BLaER1 treated with 17β-estradiol and CSF1 and Interleukin-3, amounts not matched to agents 10 nM and 100 nM (cell line): ENCODE results near the gene ZBTB48.

Source experiments
- H3K27ac ChIP-seq, 11 experiments: shearing (Covaris generic); formaldehyde crosslinking; 2 replicates each; pipeline ENCODE4 v1.8.1; 2022
- H3K27me3 ChIP-seq, 11 experiments: shearing (Covaris generic); formaldehyde crosslinking; 2 replicates each; pipeline ENCODE4 v1.8.1; 2022
- H3K36me3 ChIP-seq, 11 experiments: shearing (Covaris generic); formaldehyde crosslinking; 2 replicates each; pipeline ENCODE4 v1.8.1; 2022
- H3K4me1 ChIP-seq, 10 experiments: shearing (Covaris generic); formaldehyde crosslinking; 2 replicates each; pipeline ENCODE4 v1.8.1; 2022
- H3K4me2 ChIP-seq, 11 experiments: shearing (Covaris generic); formaldehyde crosslinking; 2 replicates each; pipeline ENCODE4 v1.8.1; 2022
- H3K4me3 ChIP-seq, 10 experiments: shearing (Covaris generic); formaldehyde crosslinking; 2 replicates each; pipeline ENCODE4 v1.8.1; 2022
- H3K9ac ChIP-seq, 11 experiments: shearing (Covaris generic); formaldehyde crosslinking; 2 replicates each; pipeline ENCODE4 v1.8.1; 2022
- H3K9me3 ChIP-seq, 11 experiments: shearing (Covaris generic); formaldehyde crosslinking; replicated peaks in 1 of 11; 2 replicates each; pipeline ENCODE4 v1.8.1; 2022
- H4K20me1 ChIP-seq, 11 experiments: shearing (Covaris generic); formaldehyde crosslinking; 2 replicates each; pipeline ENCODE4 v1.8.1; 2022
- Cebpa-rat ChIP-seq, 11 experiments: shearing (Covaris generic); IDR thresholded peaks; 2 replicates each; pipeline ENCODE4 v1.8.1; 2022

ZBTB48 gene

DNA sequence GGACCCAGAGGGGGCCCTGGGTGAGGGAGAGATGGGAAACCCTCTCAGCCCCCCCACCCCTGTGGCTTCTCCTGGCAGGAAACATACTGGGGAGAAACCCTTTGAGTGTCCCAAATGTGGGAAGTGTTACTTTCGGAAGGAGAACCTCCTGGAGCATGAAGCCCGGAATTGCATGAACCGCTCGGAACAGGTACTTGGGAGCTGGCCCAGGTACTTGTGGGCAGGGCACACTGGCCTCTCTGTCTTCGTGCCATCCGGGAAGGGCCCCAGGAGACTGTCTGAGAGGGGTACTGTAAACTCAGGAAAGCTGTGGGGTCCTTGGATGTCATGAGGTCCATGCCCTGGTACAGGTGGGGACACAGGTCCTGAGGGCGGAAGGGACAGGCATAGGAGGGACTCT, 6.0 kb downstream of the ZBTB48 start:
- Histone ChIP-seq H4K20me1 (peaks cover 77 to 100% (median 96%) of the 10 kb centered on the region in 11 experiments), H3K9me3 (no peaks in the 10 kb centered on the region), H3K4me1 (peaks cover 79 to 100% (median 89%) of the 10 kb centered on the region in 10 experiments), H3K4me3 (no peak overlapping the region), H3K9ac (no peak overlapping the region; a peak in 2 of 22 replicates), H3K27me3 (no peaks in the 10 kb centered on the region), H3K4me2 (peak overlapping the region in 2 of 11 experiments; percentile 15 to 82; a peak in 3 of 22 replicates), H3K27ac (no peak overlapping the region), H3K36me3 (peaks cover 32 to 75% (median 46%) of the 10 kb centered on the region in 11 experiments)
- no peak for TF ChIP-seq Cebpa-rat (IDR thresholded peaks at IDR 0.05)

DNA sequence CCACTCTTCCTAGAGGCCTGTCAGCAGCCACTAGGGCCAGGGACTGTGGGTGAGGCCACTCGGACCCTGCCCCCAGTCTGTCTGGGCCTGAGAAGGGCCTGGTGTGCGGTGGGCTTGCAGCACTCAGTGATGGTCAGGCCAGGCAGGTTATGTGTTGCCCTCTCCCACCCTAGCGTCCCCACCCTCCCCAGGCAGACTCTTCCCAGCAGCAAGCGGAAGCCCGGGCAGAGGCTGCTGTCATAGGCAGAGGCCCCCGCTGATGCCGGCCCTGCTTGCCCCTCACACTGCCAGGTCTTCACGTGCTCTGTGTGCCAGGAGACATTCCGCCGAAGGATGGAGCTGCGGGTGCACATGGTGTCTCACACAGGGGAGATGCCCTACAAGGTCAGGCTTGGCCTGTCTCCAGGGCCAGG, 6.6 kb downstream of the ZBTB48 start:
- Histone ChIP-seq H3K9me3 (no peaks in the 10 kb centered on the region), H4K20me1 (peaks cover 77 to 100% (median 96%) of the 10 kb centered on the region in 11 experiments), H3K4me3 (no peak overlapping the region), H3K36me3 (peaks cover 34 to 76% (median 47%) of the 10 kb centered on the region in 11 experiments), H3K9ac (peak overlapping the region in 2 of 11 experiments; percentile 53 to 56; a peak in 5 of 22 replicates), H3K27ac (no peak overlapping the region), H3K4me2 (peak overlapping the region in 10 of 11 experiments; percentile 9 to 86 (median 82); a peak in 15 of 22 replicates), H3K27me3 (no peaks in the 10 kb centered on the region), H3K4me1 (peaks cover 79 to 100% (median 89%) of the 10 kb centered on the region in 10 experiments)
- TF ChIP-seq Cebpa-rat (IDR thresholded peaks at IDR 0.05) = no peak

DNA sequence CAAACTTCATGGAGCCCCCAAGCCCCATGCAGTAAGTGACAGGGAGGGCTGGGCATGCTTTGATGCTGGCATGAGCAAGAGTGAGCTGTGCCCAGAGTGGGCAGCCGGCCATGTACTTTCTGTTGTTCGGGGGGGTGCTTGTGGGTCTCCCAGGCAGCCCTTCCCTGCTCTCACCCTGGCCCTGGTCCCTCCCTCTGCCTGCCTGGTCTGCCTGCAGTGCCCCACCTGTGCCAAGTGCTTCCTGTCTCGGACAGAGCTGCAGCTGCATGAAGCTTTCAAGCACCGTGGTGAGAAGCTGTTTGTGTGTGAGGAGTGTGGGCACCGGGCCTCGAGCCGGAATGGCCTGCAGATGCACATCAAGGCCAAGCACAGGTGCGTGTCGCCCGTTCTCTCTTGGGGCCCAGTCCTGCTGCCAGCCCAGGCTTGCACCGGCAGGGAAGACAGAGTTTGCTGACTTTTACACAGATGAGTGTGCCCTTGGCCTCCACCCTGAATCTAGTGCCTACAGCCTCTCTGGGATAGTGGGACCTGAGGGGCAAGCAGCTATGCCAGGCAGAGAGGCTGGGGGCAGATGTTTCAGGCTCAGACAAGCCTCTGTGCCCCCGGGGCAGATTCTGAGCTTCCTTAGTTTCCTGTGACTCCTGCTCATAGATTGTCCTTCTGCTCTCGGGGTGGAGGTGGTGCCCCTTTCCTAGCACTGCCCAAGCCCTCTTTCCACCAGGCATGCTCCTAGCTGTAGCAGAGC, 7.6 kb downstream of the ZBTB48 start:
- H4K20me1 ChIP-seq = peaks cover 82 to 100% (median 96%) of the 10 kb centered on the region in 11 experiments
- H3K36me3 ChIP-seq = peaks cover 34 to 78% (median 50%) of the 10 kb centered on the region in 11 experiments
- no peaks in the 10 kb centered on the region for H3K27me3 ChIP-seq
- H3K4me2 ChIP-seq = peak overlapping the region; percentile 67 to 89 (median 85); a peak in 21 of 22 replicates
- peaks cover 79 to 100% (median 89%) of the 10 kb centered on the region in 10 experiments for H3K4me1 ChIP-seq
- TF ChIP-seq Cebpa-rat (IDR thresholded peaks at IDR 0.05) = no peak
- H3K4me3 ChIP-seq = no peak overlapping the region
- H3K9ac ChIP-seq = peak overlapping the region in 7 of 11 experiments; percentile 4 to 56 (median 34); a peak in 11 of 22 replicates
- peak overlapping the region in 1 of 11 experiments; percentile 5; a peak in 2 of 22 replicates for H3K27ac ChIP-seq
- no peaks in the 10 kb centered on the region for H3K9me3 ChIP-seq

DNA sequence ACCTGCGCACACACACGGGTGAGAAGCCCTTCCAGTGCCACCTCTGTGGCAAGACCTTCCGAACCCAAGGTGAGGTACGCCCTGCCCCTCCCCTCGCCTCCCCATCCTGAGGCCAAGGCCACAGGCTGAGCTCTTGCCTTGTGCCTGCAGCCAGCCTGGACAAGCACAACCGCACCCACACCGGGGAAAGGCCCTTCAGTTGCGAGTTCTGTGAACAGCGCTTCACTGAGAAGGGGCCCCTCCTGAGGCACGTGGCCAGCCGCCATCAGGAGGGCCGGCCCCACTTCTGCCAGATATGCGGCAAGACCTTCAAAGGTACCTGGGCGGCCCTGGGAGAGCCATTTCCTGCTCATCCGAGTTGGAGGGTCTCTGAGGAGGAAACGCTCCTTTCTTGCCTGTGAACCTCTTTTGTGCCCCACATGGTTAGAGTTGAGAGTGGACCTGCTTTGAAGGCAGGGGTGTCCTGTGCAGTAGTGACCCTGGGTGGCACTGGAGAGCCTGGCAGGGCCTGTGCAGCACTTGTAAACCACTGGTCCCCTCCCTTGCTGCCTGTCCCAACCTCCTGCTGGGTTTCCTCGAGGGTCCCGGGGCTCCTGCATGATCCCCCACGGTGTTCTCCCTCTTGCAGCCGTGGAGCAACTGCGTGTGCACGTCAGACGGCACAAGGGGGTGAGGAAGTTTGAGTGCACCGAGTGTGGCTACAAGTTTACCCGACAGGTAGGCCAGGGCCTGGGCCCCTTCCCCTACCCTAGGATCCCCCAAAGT, 8.5 kb downstream of the ZBTB48 start:
- Histone ChIP-seq H4K20me1 (peaks cover 91 to 100% (median 98%) of the 10 kb centered on the region in 11 experiments), H3K9me3 (no peaks in the 10 kb centered on the region), H3K27ac (0 out of 22 replicates have a peak overlapping the region, but pooled peaks of 1 of the 11 experiments have one; percentile 5), H3K9ac (peak overlapping the region in 3 of 11 experiments; percentile 45 to 56 (median 53); a peak in 4 of 22 replicates), H3K4me2 (peak overlapping the region; percentile 67 to 89 (median 85)), H3K4me1 (peaks cover 80 to 100% (median 88%) of the 10 kb centered on the region in 10 experiments), H3K27me3 (no peaks in the 10 kb centered on the region), H3K4me3 (no peak overlapping the region), H3K36me3 (peaks cover 41 to 80% (median 55%) of the 10 kb centered on the region in 11 experiments)
- no peak for TF ChIP-seq Cebpa-rat (IDR thresholded peaks at IDR 0.05)

DNA sequence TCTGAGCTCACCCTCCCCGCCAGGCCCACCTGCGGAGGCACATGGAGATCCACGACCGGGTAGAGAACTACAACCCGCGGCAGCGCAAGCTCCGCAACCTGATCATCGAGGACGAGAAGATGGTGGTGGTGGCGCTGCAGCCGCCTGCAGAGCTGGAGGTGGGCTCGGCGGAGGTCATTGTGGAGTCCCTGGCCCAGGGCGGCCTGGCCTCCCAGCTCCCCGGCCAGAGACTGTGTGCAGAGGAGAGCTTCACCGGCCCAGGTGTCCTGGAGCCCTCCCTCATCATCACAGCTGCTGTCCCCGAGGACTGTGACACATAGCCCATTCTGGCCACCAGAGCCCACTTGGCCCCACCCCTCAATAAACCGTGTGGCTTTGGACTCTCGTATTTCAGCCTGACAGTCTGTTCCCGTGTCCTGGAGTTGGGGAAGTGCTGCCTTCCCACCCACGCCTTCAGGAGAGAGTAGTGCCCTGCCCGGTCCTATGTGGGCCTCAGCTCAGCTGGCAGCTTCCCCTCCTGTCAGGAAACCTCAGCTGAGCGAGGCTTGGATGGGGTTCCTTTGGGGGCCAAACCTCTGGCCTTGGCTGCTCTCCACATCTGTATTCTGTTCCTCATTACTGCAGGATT, 9.2 kb downstream of the ZBTB48 start:
- no peaks in the 10 kb centered on the region for H3K27me3 ChIP-seq
- H3K4me2 ChIP-seq = peak overlapping the region; percentile 67 to 89 (median 85)
- H3K9ac ChIP-seq = peak overlapping the region in 7 of 11 experiments; percentile 1 to 56 (median 44); a peak in 9 of 22 replicates
- H3K4me3 ChIP-seq = no peak overlapping the region
- H3K9me3 ChIP-seq = no peaks in the 10 kb centered on the region
- H4K20me1 ChIP-seq = peaks cover 98 to 100% (median 100%) of the 10 kb centered on the region in 11 experiments
- H3K27ac ChIP-seq = peak overlapping the region in 2 of 11 experiments; percentile 21 to 27; a peak in 1 of 22 replicates
- H3K36me3 ChIP-seq = peaks cover 48 to 84% (median 62%) of the 10 kb centered on the region in 11 experiments
- peaks cover 77 to 98% (median 88%) of the 10 kb centered on the region in 10 experiments for H3K4me1 ChIP-seq
- no peak for TF ChIP-seq Cebpa-rat (IDR thresholded peaks at IDR 0.05)

DNA sequence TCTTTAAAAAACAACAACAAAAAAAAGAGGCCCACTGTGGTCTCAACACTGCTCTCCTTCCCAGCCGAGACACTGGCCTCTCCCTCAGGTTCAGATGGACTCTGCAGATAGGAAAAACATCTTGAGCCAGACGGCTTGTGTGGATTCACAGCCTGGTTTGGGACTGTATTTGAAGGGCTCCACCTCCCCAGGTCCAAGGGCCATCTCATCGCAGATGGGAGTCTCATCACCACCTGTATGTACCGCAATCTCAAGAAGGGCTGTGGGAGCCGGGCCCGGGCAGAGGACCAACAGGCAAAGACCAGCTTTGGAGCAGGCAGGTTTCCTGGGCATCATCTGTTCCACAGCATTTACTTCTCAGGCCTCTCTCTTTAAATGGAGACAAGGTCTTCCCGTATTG, 10.3 kb downstream of the ZBTB48 start:
- Histone ChIP-seq H3K27ac (0 out of 22 replicates have a peak overlapping the region, but pooled peaks of 1 of the 11 experiments have one; percentile 27), H3K4me3 (no peak overlapping the region), H4K20me1 (peaks cover 97 to 100% (median 100%) of the 10 kb centered on the region in 11 experiments), H3K4me1 (peaks cover 71 to 94% (median 82%) of the 10 kb centered on the region in 10 experiments), H3K9me3 (no peaks in the 10 kb centered on the region), H3K27me3 (no peaks in the 10 kb centered on the region), H3K4me2 (peak overlapping the region; percentile 67 to 89 (median 85); a peak in 21 of 22 replicates), H3K36me3 (peaks cover 58 to 84% (median 71%) of the 10 kb centered on the region in 11 experiments), H3K9ac (peak overlapping the region in 3 of 11 experiments; percentile 13 to 56 (median 45); a peak in 2 of 22 replicates)
- TF ChIP-seq Cebpa-rat (IDR thresholded peaks at IDR 0.05) = no peak

DNA sequence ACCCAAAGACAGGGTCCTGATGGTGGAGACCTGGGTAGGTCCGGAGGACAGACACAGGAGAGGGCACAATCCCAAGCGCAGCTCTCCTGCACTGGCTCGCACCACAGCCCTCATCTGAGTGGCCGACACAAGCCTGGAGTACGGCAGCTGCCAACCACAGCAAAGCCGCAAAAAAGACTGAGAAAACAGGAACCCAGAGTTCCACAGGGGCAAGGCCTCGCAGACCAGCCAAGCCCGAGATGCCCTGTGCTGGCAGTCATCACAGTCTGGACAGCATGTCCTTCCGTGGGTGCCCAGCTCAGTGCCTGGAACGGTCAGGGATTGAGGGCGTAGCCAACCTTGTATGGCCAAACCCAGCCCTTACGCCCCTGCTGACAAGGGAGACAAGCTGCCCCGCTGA, 11.4 kb downstream of the ZBTB48 start:
- peak overlapping the region; percentile 58 to 89 (median 85) for H3K4me2 ChIP-seq
- TF ChIP-seq Cebpa-rat (IDR thresholded peaks at IDR 0.05) = no peak
- peaks cover 69 to 86% (median 74%) of the 10 kb centered on the region in 11 experiments for H3K36me3 ChIP-seq
- H3K4me3 ChIP-seq = no peak overlapping the region; a peak in 2 of 20 replicates
- no peaks in the 10 kb centered on the region for H3K27me3 ChIP-seq
- peaks cover 64 to 91% (median 71%) of the 10 kb centered on the region in 10 experiments for H3K4me1 ChIP-seq
- peak overlapping the region in 5 of 11 experiments; percentile 3 to 53 (median 26); a peak in 8 of 22 replicates for H3K27ac ChIP-seq
- peaks cover 98 to 100% (median 100%) of the 10 kb centered on the region in 11 experiments for H4K20me1 ChIP-seq
- H3K9me3 ChIP-seq = no peaks in the 10 kb centered on the region
- peak overlapping the region in 5 of 11 experiments; percentile 25 to 52 (median 44); a peak in 10 of 22 replicates for H3K9ac ChIP-seq

DNA sequence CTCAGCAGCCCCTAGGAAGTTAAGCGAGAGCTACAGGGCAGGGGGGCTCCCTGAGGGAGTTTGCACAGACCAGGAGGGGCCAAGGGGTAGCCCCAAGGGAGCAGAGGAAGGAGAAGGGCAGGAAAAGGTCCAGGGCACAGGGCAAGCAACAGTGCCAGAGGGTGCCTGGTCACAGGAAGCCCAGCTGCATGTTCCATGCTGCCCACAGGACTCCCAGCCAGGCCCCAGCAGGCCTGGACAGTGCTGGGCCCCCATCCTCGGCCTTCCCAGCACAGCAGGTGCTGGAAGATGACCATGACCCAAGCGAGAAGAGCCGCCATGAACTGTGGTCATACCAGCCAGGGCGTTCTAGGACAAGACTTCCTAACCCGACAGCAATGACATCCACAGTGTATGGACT, 11.8 kb downstream of the ZBTB48 start:
- Histone ChIP-seq H3K4me3 (peak overlapping the region in 1 of 10 experiments; percentile 25; a peak in 2 of 20 replicates), H3K4me1 (peaks cover 64 to 86% (median 68%) of the 10 kb centered on the region in 10 experiments), H3K9me3 (no peaks in the 10 kb centered on the region), H3K27me3 (no peaks in the 10 kb centered on the region), H4K20me1 (peaks cover 98 to 100% (median 100%) of the 10 kb centered on the region in 11 experiments), H3K9ac (peak overlapping the region in 6 of 11 experiments; percentile 4 to 52 (median 41); a peak in 11 of 22 replicates), H3K27ac (peak overlapping the region in 5 of 11 experiments; percentile 3 to 53 (median 26); a peak in 8 of 22 replicates), H3K4me2 (peak overlapping the region; percentile 58 to 89 (median 85)), H3K36me3 (peaks cover 71 to 90% (median 78%) of the 10 kb centered on the region in 11 experiments)
- TF ChIP-seq Cebpa-rat (IDR thresholded peaks at IDR 0.05) = no peak
